K562 (cell line): ENCODE measurements around the gene NR1H2. TPM values are rescaled to one million over a fixed set of nuclear protein-coding genes. Genes with fewer than 3 reads are reported as not detected.

Source experiments
- ATAC-seq: fragments of 200-7000 bp; cut with Tn5 transposase; 3 replicates; pipeline ENCODE4 v1.9.1; 2020; ENCODE audit warnings: moderate library complexity
- BruUV-seq: library from RNA; stranded (reverse); fragments of 400-500 nt; replicated peaks from 2 replicates; lab custom pipeline; 2021; lab: Mats Ljungman, UMichigan
- CTCF ChIA-PET: fragments of 300-600 bp; formaldehyde crosslinking; extraction: SDS; loops from one replicate; lab custom pipeline; 2021; ENCODE audit warnings: low intra/inter-chr PET ratio; lab: Yijun Ruan, JAX
- POLR2A ChIA-PET: fragments of 300-600, 350-650 bp; sonication (Branson Sonifier 250); formaldehyde crosslinking; extraction: SDS; loops from one replicate; lab custom pipeline; 2021; ENCODE audit warnings: antibody characterized with exemption, inconsistent platforms; lab: Yijun Ruan, JAX
- DNase-seq, 4 experiments: peaks; one replicate each; pipeline versions ENCODE4 v3.0.0 to v3.0.0-alpha.2; 2011 to 2018; ENCODE audit warnings: low spot score in 3 of 4, mixed read lengths in 3 of 4; ENCODE audit errors: extremely low read depth in 1 of 4
- FAIRE-seq: peaks from 2 replicates; lab custom pipeline; 2011; peaks lifted over from hg19 to GRCh38; lab: Jason Lieb, UNC
- H2AFZ ChIP-seq: 2 replicates; pipeline ENCODE4 v1.6.0; 2011; ENCODE audit warnings: low read depth, low read length, control low read depth, inconsistent platforms
- H3K27ac ChIP-seq: fragments of 200-600 bp; 3 replicates; pipeline ENCODE4 v1.8.0; 2011; ENCODE audit warnings: low read depth, mild to moderate bottlenecking, control low read depth, inconsistent platforms, low read length, moderate library complexity, mixed read lengths; ENCODE audit errors: extremely low read depth
- H3K27me3 ChIP-seq, 2 experiments: fragments of 300-600 bp in 1 of 2; 2 replicates in 1 of 2; 3 replicates in 1 of 2; pipeline versions ENCODE4 v1.6.0 to v1.8.0; 2011; ENCODE audit warnings: inconsistent platforms in 2 of 2, low read length in 2 of 2, mild to moderate bottlenecking in 1 of 2, mixed read lengths in 1 of 2, moderate library complexity in 1 of 2; ENCODE audit not compliant: control insufficient read depth in 2 of 2, insufficient read depth in 2 of 2
- H3K36me3 ChIP-seq: fragments of 300-600 bp; 3 replicates; pipeline ENCODE4 v1.8.0; 2011; ENCODE audit warnings: mild to moderate bottlenecking, low read length, inconsistent platforms; ENCODE audit not compliant: control insufficient read depth, insufficient read depth
- H3K4me1 ChIP-seq, 2 experiments: fragments of 200-600 bp in 1 of 2; replicated peaks in 1 of 2; 2 replicates in 1 of 2; 3 replicates in 1 of 2; pipeline versions ENCODE4 v1.5.1 to v1.8.0; 2011; ENCODE audit warnings: inconsistent platforms in 2 of 2, low read length in 2 of 2, mild to moderate bottlenecking in 1 of 2, mixed read lengths in 1 of 2, moderate library complexity in 1 of 2; ENCODE audit not compliant: control insufficient read depth in 2 of 2, insufficient read depth in 2 of 2
- H3K4me2 ChIP-seq: 2 replicates; pipeline ENCODE4 v1.6.1; 2011; ENCODE audit warnings: low read length, control low read depth, inconsistent platforms, mixed read lengths; ENCODE audit not compliant: insufficient read depth
- H3K4me3 ChIP-seq: fragments of 200-600 bp; sonication (generic), shearing (Covaris generic); 2 replicates; pipeline ENCODE4 v1.5.1; 2016; ENCODE audit warnings: control low read depth, inconsistent platforms
- H3K79me2 ChIP-seq: fragments of 200-600 bp; 3 replicates; pipeline ENCODE4 v1.8.0; 2011; ENCODE audit warnings: low read length, inconsistent platforms; ENCODE audit not compliant: control insufficient read depth, insufficient read depth
- H3K9ac ChIP-seq, 2 experiments: 2 replicates each; pipeline versions ENCODE4 v1.6.0 to v1.6.1; 2011; ENCODE audit warnings: low read depth in 2 of 2, low read length in 2 of 2, control low read depth in 1 of 2, inconsistent platforms in 1 of 2, mild to moderate bottlenecking in 1 of 2, mixed read lengths in 1 of 2; ENCODE audit not compliant: insufficient read depth in 1 of 2
- H3K9me1 ChIP-seq: one replicate; pipeline ENCODE4 v1.6.0; 2011; ENCODE audit warnings: inconsistent platforms, mild to moderate bottlenecking, low read length, moderate library complexity; ENCODE audit not compliant: control insufficient read depth, insufficient read depth
- H3K9me3 ChIP-seq: replicated peaks from 2 replicates; pipeline ENCODE4 v1.5.1; 2011; ENCODE audit warnings: low read depth, low read length, inconsistent platforms; ENCODE audit not compliant: control insufficient read depth, insufficient read depth
- H4K20me1 ChIP-seq: replicated peaks from 2 replicates; pipeline ENCODE4 v1.6.1; 2011; ENCODE audit warnings: low read length, inconsistent platforms, mixed read lengths; ENCODE audit not compliant: control insufficient read depth, insufficient read depth
- ESRRA ChIP-seq: fragments of 450-650 bp; IDR thresholded peaks from 2 replicates; pipeline ENCODE4 v1.6.1; 2014; ENCODE audit warnings: low read depth, mild to moderate bottlenecking, moderate library complexity, borderline replicate concordance
- FIP1L1 ChIP-seq: fragments of 200-400 bp; formaldehyde crosslinking; IDR thresholded peaks from 2 replicates; pipeline ENCODE4 v1.6.1; 2018; ENCODE audit warnings: mild to moderate bottlenecking, low read depth, low read length; ENCODE audit not compliant: poor library complexity, severe bottlenecking
- FOXP1 ChIP-seq: sonication (generic); formaldehyde crosslinking; IDR thresholded peaks from 2 replicates; pipeline ENCODE4 v1.8.0; 2022; ENCODE audit warnings: mild to moderate bottlenecking, missing genetic modification reagents
- HNRNPL ChIP-seq: fragments of 200-400 bp; formaldehyde crosslinking; IDR thresholded peaks from 2 replicates; pipeline ENCODE4 v1.6.1; 2017; ENCODE audit warnings: low read depth, mild to moderate bottlenecking, low read length
- HSF4 ChIP-seq: fragments of 250-450 bp; sonication (Bioruptor Pico); IDR thresholded peaks from 2 replicates; pipeline ENCODE4 v2.1.2; 2022; ENCODE audit warnings: mild to moderate bottlenecking, moderate library complexity, borderline replicate concordance
- NR2C1 ChIP-seq, 2 experiments: fragments of 450-650 bp; IDR thresholded peaks; 2 replicates each; pipeline ENCODE4 v1.6.1; 2017; ENCODE audit warnings: mild to moderate bottlenecking in 2 of 2, antibody characterized with exemption in 1 of 2, inconsistent platforms in 1 of 2, missing compliant biosample characterization in 1 of 2, missing genetic modification characterization in 1 of 2
- POLR2A ChIP-seq: fragments of 450-650 bp; conservative IDR thresholded peaks from 2 replicates; pipeline ENCODE4 v1.6.1; 2016
- POLR2B ChIP-seq: fragments of 450-650 bp; IDR thresholded peaks from 2 replicates; pipeline ENCODE4 v1.6.1; 2018; ENCODE audit warnings: low read depth; ENCODE audit not compliant: partially characterized antibody
- POLR2G ChIP-seq: fragments of 200-400 bp; formaldehyde crosslinking; IDR thresholded peaks from 2 replicates; pipeline ENCODE4 v1.6.1; 2017; ENCODE audit warnings: low read depth, mild to moderate bottlenecking, antibody characterized with exemption, low read length, moderate library complexity
- POLR3G ChIP-seq: IDR thresholded peaks from 2 replicates; pipeline ENCODE4 v1.6.1; 2011; ENCODE audit not compliant: insufficient read length, insufficient replicate concordance; ENCODE audit errors: extremely low read depth
- SMC3 ChIP-seq: conservative IDR thresholded peaks from 2 replicates; pipeline ENCODE4 v1.6.1; 2011; ENCODE audit warnings: low read depth, low read length, improper control_type of control experiment; ENCODE audit not compliant: insufficient read depth
- SUPT5H ChIP-seq: fragments of 450-650 bp; IDR thresholded peaks from 2 replicates; pipeline ENCODE4 v1.6.1; 2016
- ZNF583 ChIP-seq: fragments of 250-450 bp; sonication (Bioruptor Pico); IDR thresholded peaks from 2 replicates; pipeline ENCODE4 v1.4.0; 2020
- ZNF764 ChIP-seq: fragments of 250-450 bp; sonication (Bioruptor Pico); IDR thresholded peaks from 2 replicates; pipeline ENCODE4 v1.4.0; 2020; ENCODE audit warnings: low read depth, mild to moderate bottlenecking, moderate library complexity
- WGBS: fragments of 100-300 bp; shearing (Covaris generic); methylation state at CpG from one replicate; pipeline ENCODE4 v1.1.6; 2016; ENCODE audit warnings: low coverage, mixed read lengths; ENCODE audit not compliant: insufficient coverage; ENCODE audit errors: missing lambda C conversion rate; 5-methylcytosine and 5-hydroxymethylcytosine counted together
- in situ Hi-C: fragments of 300-500 bp; cut with MboI; formaldehyde crosslinking; loops from 4 replicates; pipeline ENCODE4 v1.15.0; 2018; ENCODE audit warnings: inconsistent platforms, mixed read lengths
- intact Hi-C: fragments of 100-400 bp; cut with micrococcal nuclease; formaldehyde crosslinking; loops from 2 replicates; pipeline ENCODE4 v1.14.2; 2022
- polyA plus RNA-seq, 8 experiments: library from polyadenylated mRNA; depleted of rRNA in 4 of 8; stranded (reverse) in 5 of 8; unstranded in 3 of 8; fragments of >200 nt; fragmentation: Nextera tagmentation in 2 of 8; fragmentation: Illumina TruSeq in 1 of 8; extraction: Ambion mirVana in 2 of 8; extraction: Trizol in 1 of 8; gene quantifications; 2 replicates each; pipeline versions ENCODE4 v1.2.1 to v1.2.3, GENCODE V29; 2011 to 2014; ENCODE audit warnings: inconsistent platforms in 1 of 8, missing spikeins in 1 of 8
- total RNA-seq, 7 experiments: library from RNA; depleted of rRNA in 6 of 7; stranded (reverse); fragments of >200 nt in 6 of 7; fragmentation: Illumina TruSeq in 2 of 7; extraction: Trizol in 2 of 7; gene quantifications; 2 replicates each; pipeline versions ENCODE4 v1.2.1 to v1.2.3, GENCODE V29; 2011 to 2021; ENCODE audit warnings: low replicate concordance in 1 of 7
- TF ChIP-seq, protein P1 (sequence below), 3 experiments: fragments of 200-800 bp in 1 of 3; sonication (Bioruptor generic) in 1 of 3; sonication (generic) in 1 of 3; formaldehyde crosslinking in 1 of 3; IDR thresholded peaks; 2 replicates each; pipeline versions ENCODE4 v1.6.1 to v1.8.0; 2016 to 2022; ENCODE audit warnings: mild to moderate bottlenecking in 2 of 3, missing compliant biosample characterization in 2 of 3, missing genetic modification characterization in 2 of 3, missing genetic modification reagents in 1 of 3
- TF ChIP-seq, protein P2 (sequence below): fragments of 450-650 bp; formaldehyde crosslinking; IDR thresholded peaks from 2 replicates; pipeline ENCODE4 v1.4.0; 2022; ENCODE audit warnings: missing genetic modification characterization

Gene NR1H2
- total and polyA plus RNA-seq, 9 of the 15 experiments (the other 6 are each of a cell fraction or from before 2014, with no cell fraction given), result 0.11 to 73.8 (median 24.0) TPM

DNA sequence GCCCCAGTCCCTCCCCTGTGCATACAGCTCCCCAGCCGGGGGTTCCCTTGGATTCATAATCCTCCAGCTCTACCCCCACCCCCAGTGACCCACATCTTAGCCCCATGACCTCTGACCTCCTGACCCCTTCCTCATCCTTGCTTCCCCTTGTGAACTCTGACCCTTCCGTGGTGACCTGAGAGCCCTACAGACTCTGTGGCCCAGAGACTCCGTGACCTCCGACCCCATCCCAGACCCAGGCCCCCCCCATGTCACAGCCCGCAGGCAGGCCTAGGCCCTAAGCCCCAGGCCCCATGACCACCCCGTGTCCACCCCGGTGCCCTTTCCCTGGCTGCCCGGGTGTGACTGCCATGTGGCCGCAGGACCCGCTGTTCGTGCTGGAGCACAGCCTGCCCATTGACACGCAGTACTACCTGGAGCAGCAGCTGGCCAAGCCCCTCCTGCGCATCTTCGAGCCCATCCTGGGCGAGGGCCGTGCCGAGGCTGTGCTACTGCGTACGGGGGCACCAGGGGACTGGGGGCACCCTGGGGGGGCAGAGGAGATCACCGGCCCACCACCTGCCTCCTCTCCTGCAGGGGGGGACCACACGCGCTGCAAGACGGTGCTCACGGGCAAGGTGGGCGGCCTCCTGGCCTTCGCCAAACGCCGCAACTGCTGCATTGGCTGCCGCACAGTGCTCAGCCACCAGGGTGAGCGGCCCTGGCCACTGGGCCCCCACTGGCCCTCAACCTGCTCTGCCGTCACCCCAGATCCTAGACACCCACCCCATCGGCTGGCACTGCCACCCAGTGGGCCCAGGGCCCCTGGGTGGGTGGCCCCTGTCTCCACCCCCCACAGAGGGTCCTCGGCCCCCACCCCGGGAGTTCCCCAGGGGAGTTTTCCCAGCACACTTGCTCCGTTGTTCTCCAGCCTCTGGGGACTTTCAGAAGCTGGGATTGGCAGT is 40.0 kb downstream of the NR1H2 start:
- DNase-seq, result no peak
- Histone ChIP-seq H2AFZ (no peak overlapping the region), H3K9me1 (no peaks in the 10 kb centered on the region), H4K20me1 (no peaks in the 10 kb centered on the region), H3K9ac (peak overlapping the region in 1 of 2 experiments; percentile 55; a peak in 2 of 4 replicates), H3K79me2 (no peaks in the 10 kb centered on the region), H3K9me3 (no peaks in the 10 kb centered on the region), H3K27me3 (no peaks in the 10 kb centered on the region), H3K4me3 (no peak overlapping the region), H3K27ac (no peak overlapping the region; the same call in 2 of the 3 replicates), H3K4me1 (peaks cover 13 to 69% of the 10 kb centered on the region in 2 experiments), H3K36me3 (peaks cover 49% of the 10 kb centered on the region; the same call in 2 of the 3 replicates), H3K4me2 (no peak overlapping the region)
- ChIA-PET POLR2A (interaction anchor here (0.8 to 2.7 kb wide), 3 partner anchors 10 to 32 kb away, joined by 3 to 8 read pairs (median 3); partner anchors contain the start of gene POLD1), CTCF (interaction anchor here (0.7 kb wide), 1 partner anchor 48 kb away, joined by 4 read pairs; no protein-coding TSS in a partner anchor)
- intact Hi-C loops (no loop called here), in situ Hi-C loops (no loop called here)
- FAIRE-seq, result no peak
- no TSS peak for BruUV-seq
- ATAC-seq, result no peak
- WGBS, result 89% methylated on average over 22 of the region's 35 CpGs
- TF ChIP-seq POLR2G (peak; percentile 65), FOXP1 (CRISPR knock-in tag) (0 out of 2 replicates have a peak, but pooled peaks have one; percentile 40), HNRNPL (peak; percentile 46; the same call in 1 of the 2 replicates), FIP1L1 (peak; percentile 76), POLR3G (no peak), NR2C1 (IDR thresholded peaks at IDR 0.05) (peak; percentile 97), NR2C1 (tag; IDR thresholded peaks at IDR 0.05) (peak; percentile 96), HSF4 (no peak), ESRRA (peak; percentile 65), ZNF764 (CRISPR knock-in tag) (no peak), SMC3 (no peak), POLR2B (peak; percentile 33), POLR2A (peak; percentile 35; the same call in 1 of the 2 replicates), SUPT5H (0 out of 2 replicates have a peak, but pooled peaks have one; percentile 40), ZNF583 (no peak)
- TF ChIP-seq, protein P1, sequence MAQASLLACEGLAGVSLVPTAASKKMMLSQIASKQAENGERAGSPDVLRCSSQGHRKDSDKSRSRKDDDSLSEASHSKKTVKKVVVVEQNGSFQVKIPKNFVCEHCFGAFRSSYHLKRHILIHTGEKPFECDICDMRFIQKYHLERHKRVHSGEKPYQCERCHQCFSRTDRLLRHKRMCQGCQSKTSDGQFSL (CRISPR knock-in tag; IDR thresholded peaks at IDR 0.05), result peak; percentile 96
- TF ChIP-seq, protein P1 (tag; IDR thresholded peaks at IDR 0.05), result no peak
- TF ChIP-seq, protein P2, sequence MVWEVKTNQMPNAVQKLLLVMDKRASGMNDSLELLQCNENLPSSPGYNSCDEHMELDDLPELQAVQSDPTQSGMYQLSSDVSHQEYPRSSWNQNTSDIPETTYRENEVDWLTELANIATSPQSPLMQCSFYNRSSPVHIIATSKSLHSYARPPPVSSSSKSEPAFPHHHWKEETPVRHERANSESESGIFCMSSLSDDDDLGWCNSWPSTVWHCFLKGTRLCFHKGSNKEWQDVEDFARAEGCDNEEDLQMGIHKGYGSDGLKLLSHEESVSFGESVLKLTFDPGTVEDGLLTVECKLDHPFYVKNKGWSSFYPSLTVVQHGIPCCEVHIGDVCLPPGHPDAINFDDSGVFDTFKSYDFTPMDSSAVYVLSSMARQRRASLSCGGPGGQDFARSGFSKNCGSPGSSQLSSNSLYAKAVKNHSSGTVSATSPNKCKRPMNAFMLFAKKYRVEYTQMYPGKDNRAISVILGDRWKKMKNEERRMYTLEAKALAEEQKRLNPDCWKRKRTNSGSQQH (CRISPR knock-in tag), result no peak
